HepG2 (cell line): ENCODE measurements around the gene KRT1. TPM values are rescaled to one million over a fixed set of nuclear protein-coding genes. Genes with fewer than 3 reads are reported as not detected.
A peak's percentile ranks its signal among the peaks of the same experiment; 100 is the strongest.

Source experiments
- ATAC-seq: fragments of 200-7000 bp; cut with Tn5 transposase; 3 replicates; pipeline ENCODE4 v1.9.1; 2020; ENCODE audit warnings: mild to moderate bottlenecking, moderate library complexity
- BruUV-seq: library from RNA; stranded (reverse); fragments of 400-500 nt; replicated peaks from 2 replicates; lab custom pipeline; 2021; lab: Mats Ljungman, UMichigan
- CTCF ChIA-PET: fragments of 300-600 bp; formaldehyde crosslinking; extraction: SDS; loops from one replicate; lab custom pipeline; 2021; ENCODE audit warnings: low total read pairs, inconsistent platforms, low intra/inter-chr PET ratio; lab: Yijun Ruan, JAX
- POLR2A ChIA-PET: fragments of 350-600 bp; sonication (Branson Sonifier 250); formaldehyde crosslinking; loops from one replicate; lab custom pipeline; 2020; ENCODE audit warnings: antibody characterized with exemption, inconsistent platforms; lab: Yijun Ruan, JAX
- DNase-seq: peaks from one replicate; pipeline ENCODE4 v3.0.0-alpha.2; 2015; ENCODE audit warnings: low spot score
- FAIRE-seq: peaks from 3 replicates; lab custom pipeline; 2011; peaks lifted over from hg19 to GRCh38; lab: Jason Lieb, UNC
- H2AFZ ChIP-seq: one replicate; pipeline ENCODE4 v1.6.1; 2011; ENCODE audit warnings: low read length, inconsistent platforms
- H3K27ac ChIP-seq: fragments of 300-600 bp; 3 replicates; pipeline ENCODE4 v1.8.0; 2011; ENCODE audit warnings: mixed run types, mild to moderate bottlenecking, mixed read lengths, low read length, inconsistent platforms; ENCODE audit not compliant: insufficient read depth; ENCODE audit errors: extremely low read length
- H3K27me3 ChIP-seq, 2 experiments: fragments of 200-600 bp in 1 of 2; 2 replicates in 1 of 2; 3 replicates in 1 of 2; pipeline versions ENCODE4 v1.6.0 to v1.8.0; 2011; ENCODE audit warnings: low read length in 2 of 2, mild to moderate bottlenecking in 2 of 2, moderate library complexity in 2 of 2, inconsistent platforms in 1 of 2; ENCODE audit not compliant: insufficient read depth in 2 of 2, control insufficient read depth in 1 of 2
- H3K36me3 ChIP-seq, 2 experiments: fragments of 200-600 bp in 1 of 2; replicated peaks in 1 of 2; 2 replicates in 1 of 2; 3 replicates in 1 of 2; pipeline versions ENCODE4 v1.5.1 to v1.8.0; 2011; ENCODE audit warnings: low read length in 2 of 2, inconsistent platforms in 1 of 2; ENCODE audit not compliant: insufficient read depth in 2 of 2, control insufficient read depth in 1 of 2
- H3K4me1 ChIP-seq: 2 replicates; pipeline ENCODE4 v1.5.1; 2012; ENCODE audit warnings: low read length, inconsistent platforms; ENCODE audit not compliant: insufficient read depth
- H3K4me2 ChIP-seq: 2 replicates; pipeline ENCODE4 v1.6.0; 2011; ENCODE audit warnings: low read depth, low read length, inconsistent platforms
- H3K4me3 ChIP-seq, 3 experiments: fragments of 200-600 bp in 1 of 3; sonication (generic), shearing (Covaris generic) in 1 of 3; replicated peaks in 1 of 3; 2 replicates each; pipeline ENCODE4 v1.5.1; 2011 to 2016; ENCODE audit warnings: low read length in 3 of 3, inconsistent platforms in 2 of 3, low read depth in 2 of 3, mild to moderate bottlenecking in 2 of 3, control low read depth in 1 of 3, mixed read lengths in 1 of 3; ENCODE audit not compliant: insufficient read depth in 1 of 3
- H3K79me2 ChIP-seq: one replicate; pipeline ENCODE4 v1.6.1; 2011; ENCODE audit warnings: low read length, inconsistent platforms; ENCODE audit not compliant: insufficient read depth
- H3K9ac ChIP-seq: 2 replicates; pipeline ENCODE4 v1.6.0; 2011; ENCODE audit warnings: mild to moderate bottlenecking, low read depth, low read length, inconsistent platforms; ENCODE audit not compliant: insufficient read depth
- H3K9me3 ChIP-seq: 2 replicates; pipeline ENCODE4 v1.5.1; 2012; ENCODE audit warnings: mild to moderate bottlenecking, low read length
- H4K20me1 ChIP-seq: 2 replicates; pipeline ENCODE4 v1.6.0; 2011; ENCODE audit warnings: inconsistent platforms, mild to moderate bottlenecking, low read length, moderate library complexity; ENCODE audit not compliant: insufficient read depth
- LCORL ChIP-seq, 2 experiments: fragments of 450-650 bp in 1 of 2; sonication (generic) in 1 of 2; formaldehyde crosslinking in 1 of 2; IDR thresholded peaks; 2 replicates each; pipeline versions ENCODE4 v1.5.0 to v1.6.1; 2017 to 2020; ENCODE audit warnings: antibody characterized with exemption in 1 of 2, missing genetic modification reagents in 1 of 2
- MNT ChIP-seq: fragments of 450-650 bp; IDR thresholded peaks from 2 replicates; pipeline ENCODE4 v1.6.1; 2016
- RFXANK ChIP-seq: IDR thresholded peaks from 2 replicates; pipeline ENCODE4 v1.6.1; 2016
- SIX1 ChIP-seq: sonication (generic); formaldehyde crosslinking; IDR thresholded peaks from 2 replicates; pipeline ENCODE4 v1.4.0; 2020; ENCODE audit warnings: missing genetic modification reagents, borderline replicate concordance
- TFAP4 ChIP-seq: sonication (generic); IDR thresholded peaks from 2 replicates; pipeline ENCODE4 v1.6.1; 2016; ENCODE audit warnings: low read depth, borderline replicate concordance
- ZBTB43 ChIP-seq: sonication (generic); formaldehyde crosslinking; conservative IDR thresholded peaks from 2 replicates; pipeline ENCODE4 v1.4.0; 2020; ENCODE audit warnings: missing genetic modification reagents
- ZNF407 ChIP-seq: sonication (generic); formaldehyde crosslinking; IDR thresholded peaks from one replicate; pipeline ENCODE4 v1.5.1; 2020; ENCODE audit warnings: mild to moderate bottlenecking, missing genetic modification reagents; ENCODE audit errors: not compliant biosample characterization
- WGBS: methylation state at CpG from one replicate; pipeline ENCODE4 v1.1.6; 2017; ENCODE audit warnings: low lambda C conversion rate; 5-methylcytosine and 5-hydroxymethylcytosine counted together
- in situ Hi-C: cut with HindIII; loops from 2 replicates; pipeline ENCODE4 v1.10.0; 2017; ENCODE audit warnings: low pct_unique_long_range_greater_than_20kb; ENCODE audit not compliant: extremely low pct_ligation_motif_present
- intact Hi-C: fragments of 100-400 bp; cut with micrococcal nuclease; formaldehyde crosslinking; loops from one replicate; pipeline ENCODE4 v1.10.0; 2022; ENCODE audit not compliant: unreplicated experiment
- polyA plus RNA-seq, 8 experiments: library from polyadenylated mRNA; depleted of rRNA in 3 of 8; stranded (reverse) in 7 of 8; unstranded in 1 of 8; fragments of >200 nt; fragmentation: Illumina TruSeq in 4 of 8; extraction: Trizol in 4 of 8; gene quantifications; 2 replicates each; pipeline versions ENCODE4 v1.2.1 to v1.2.3, GENCODE V29; 2011 to 2016; ENCODE audit warnings: low read depth in 4 of 8, missing spikeins in 1 of 8, mixed read lengths in 1 of 8; ENCODE audit not compliant: insufficient read depth in 1 of 8
- total RNA-seq, 5 experiments: library from RNA; depleted of rRNA; stranded (reverse); fragments of >200 nt; fragmentation: Illumina TruSeq; extraction: Trizol; gene quantifications; 2 replicates each; pipeline ENCODE4 v1.2.3, GENCODE V29; 2016; ENCODE audit warnings: low read depth in 1 of 5

The KRT1 gene
- total and polyA plus RNA-seq, 2 of the 13 experiments (the other 11 are each of a cell fraction or from before 2014, with no cell fraction given) = not detected

- WGBS = 24% methylated on average over 9 of the region's 9 CpGs
- Histone ChIP-seq H3K4me1 (no peaks in the 10 kb centered on the region), H3K79me2 (no peaks in the 10 kb centered on the region), H3K9ac (no peak overlapping the region), H3K27me3 (peaks cover 2 to 55% of the 10 kb centered on the region in 2 experiments; a peak in 4 of 5 replicates), H3K4me2 (no peak overlapping the region), H3K27ac (no peak overlapping the region), H3K9me3 (no peaks in the 10 kb centered on the region), H3K4me3 (no peak overlapping the region), H2AFZ (no peak overlapping the region), H3K36me3 (no peaks in the 10 kb centered on the region), H4K20me1 (no peaks in the 10 kb centered on the region)
- ChIA-PET CTCF (no interaction called here), POLR2A (no interaction called here)
- no TSS peak for BruUV-seq
- intact Hi-C loops (no loop called here), in situ Hi-C loops (no loop called here)
- no peak for ATAC-seq
- FAIRE-seq = no peak
- DNase-seq = no peak
- TF ChIP-seq MNT (peak; percentile 46), TFAP4 (no peak), ZNF407 (no peak), LCORL (IDR thresholded peaks at IDR 0.05) (no peak), LCORL (CRISPR knock-in tag; IDR thresholded peaks at IDR 0.05) (no peak), ZBTB43 (CRISPR knock-in tag) (no peak), RFXANK (no peak), SIX1 (CRISPR knock-in tag) (no peak)
Measured at GRCh38 chr12:52647601-52648000, 32.6 kb downstream of the KRT1 start.
